ENCODE data around the gene ARHGAP45. TPM values are rescaled to one million over a fixed set of nuclear protein-coding genes. Genes with fewer than 3 reads are reported as not detected.

Gene ARHGAP45
- total RNA-seq, 2 experiments from 2014 or later: 433 to 445 TPM

DNA sequence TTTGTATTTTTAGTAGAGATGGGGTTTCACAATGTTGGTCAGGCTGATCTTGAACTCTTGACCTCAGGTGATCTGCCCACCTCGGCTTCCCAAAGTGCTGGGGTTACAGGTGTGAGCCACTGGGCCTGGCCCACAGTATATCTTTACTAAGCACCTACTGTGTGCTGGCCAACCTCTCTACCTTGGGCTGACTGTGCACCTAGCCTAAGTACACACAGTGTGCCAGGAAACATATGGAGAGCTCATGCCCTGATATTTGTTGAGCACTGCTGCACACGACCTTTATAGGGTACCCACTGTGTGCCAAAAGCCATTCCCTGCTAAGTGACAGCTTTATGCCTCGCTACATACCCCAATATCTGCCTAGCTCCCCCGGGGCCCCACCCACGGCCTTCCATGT, 6.3 kb upstream of the ARHGAP45 start:
- Mint-ChIP-seq H3K4me3 (no peak overlapping the region), H3K27me3 (ENCODE audit: low read depth) (no peaks in the 10 kb centered on the region), H3K4me1 (ENCODE audit: low read depth) (peaks cover 38% of the 10 kb centered on the region), H3K36me3 (ENCODE audit: low read depth) (peaks cover 51% of the 10 kb centered on the region), H3K27ac (no peak overlapping the region), H3K9me3 (ENCODE audit: insufficient read depth) (no peaks in the 10 kb centered on the region)
- DNase-seq: no peak
- ATAC-seq: no peak
- CTCF ChIA-PET: interaction anchor here (1.1 kb wide), 1 partner anchor 39 kb away, joined by 3 read pairs; the partner anchor contains the start of gene RNU6-2
- POLR2A ChIA-PET: no interaction called here

DNA sequence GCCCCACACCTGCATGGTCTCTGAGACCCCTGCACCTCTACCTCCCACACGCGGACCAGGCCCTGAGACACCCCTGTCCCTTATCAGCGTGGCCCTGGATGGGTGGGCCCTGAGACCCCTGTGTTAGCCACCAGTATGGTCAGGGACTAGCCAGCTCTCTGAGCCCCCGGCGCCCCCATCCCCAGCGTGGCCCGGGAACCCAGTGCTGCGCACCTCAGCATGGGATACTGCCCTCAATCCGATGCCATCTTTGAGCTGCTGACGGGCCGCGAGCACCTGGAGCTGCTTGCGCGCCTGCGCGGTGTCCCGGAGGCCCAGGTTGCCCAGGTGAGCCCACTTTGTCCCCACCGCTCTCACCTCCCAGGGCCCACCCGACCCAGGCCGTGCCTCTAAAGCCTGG, 5.0 kb upstream of the ARHGAP45 start:
- Mint-ChIP-seq H3K9me3 (ENCODE audit: insufficient read depth) (no peaks in the 10 kb centered on the region), H3K4me3 (no peak overlapping the region), H3K4me1 (ENCODE audit: low read depth) (peaks cover 49% of the 10 kb centered on the region), H3K36me3 (ENCODE audit: low read depth) (peaks cover 40% of the 10 kb centered on the region), H3K27ac (no peak overlapping the region), H3K27me3 (ENCODE audit: low read depth) (no peaks in the 10 kb centered on the region)
- no peak for ATAC-seq
- DNase-seq: no peak
- ChIA-PET CTCF (no interaction called here), POLR2A (interaction anchor here (0.7 kb wide), 1 partner anchor 21 kb away, joined by 3 read pairs; no protein-coding TSS in a partner anchor)

GRCh38 chr19:1062387-1063029, 4.5 kb upstream of the ARHGAP45 start:
- Mint-ChIP-seq H3K4me3 (no peak overlapping the region), H3K9me3 (ENCODE audit: insufficient read depth) (no peaks in the 10 kb centered on the region), H3K36me3 (ENCODE audit: low read depth) (peaks cover 35% of the 10 kb centered on the region), H3K27me3 (ENCODE audit: low read depth) (no peaks in the 10 kb centered on the region), H3K27ac (no peak overlapping the region), H3K4me1 (ENCODE audit: low read depth) (peaks cover 45% of the 10 kb centered on the region)
- peak; percentile 56 for DNase-seq
- ChIA-PET POLR2A (interaction anchor here (0.7 kb wide), 1 partner anchor 22 kb away, joined by 3 read pairs; no protein-coding TSS in a partner anchor), CTCF (no interaction called here)
- no peak for ATAC-seq

- ATAC-seq (no peak), DNase-seq (peak; percentile 69)
- no peaks in the 10 kb centered on the region for H3K9me3 Mint-ChIP-seq (ENCODE audit: insufficient read depth)
- H3K4me3 Mint-ChIP-seq: no peak overlapping the region
- ChIA-PET POLR2A (interaction anchor here (0.7 to 5.5 kb wide), 2 partner anchors 16 to 22 kb away, joined by 3 to 113 read pairs; no protein-coding TSS in a partner anchor), CTCF (interaction anchor here (4.8 kb wide), 1 partner anchor 23 kb away, joined by 33 read pairs; the partner anchor contains the start of gene ABCA7)
- no peak overlapping the region for H3K27ac Mint-ChIP-seq
- H3K36me3 Mint-ChIP-seq (ENCODE audit: low read depth): peaks cover 29% of the 10 kb centered on the region
- no peaks in the 10 kb centered on the region for H3K27me3 Mint-ChIP-seq (ENCODE audit: low read depth)
- peaks cover 39% of the 10 kb centered on the region for H3K4me1 Mint-ChIP-seq (ENCODE audit: low read depth)
Measured at GRCh38 chr19:1063030-1063908, 3.7 kb upstream of the ARHGAP45 start.

GRCh38 chr19:1063909-1064660, 2.9 kb upstream of the ARHGAP45 start:
- H3K9me3 Mint-ChIP-seq (ENCODE audit: insufficient read depth): no peaks in the 10 kb centered on the region
- no peak for DNase-seq
- ChIA-PET POLR2A (interaction anchor here (0.8 to 5.5 kb wide), 4 partner anchors 15 to 26 kb away, joined by 3 to 113 read pairs (median 8); partner anchors contain the start of gene ABCA7), CTCF (interaction anchor here (0.9 to 4.8 kb wide), 14 partner anchors 9 to 180 kb away, joined by 3 to 33 read pairs (median 5); partner anchors contain the start of gene ABCA7)
- no peak overlapping the region for H3K4me3 Mint-ChIP-seq
- H3K36me3 Mint-ChIP-seq (ENCODE audit: low read depth): peaks cover 31% of the 10 kb centered on the region
- H3K27me3 Mint-ChIP-seq (ENCODE audit: low read depth): no peaks in the 10 kb centered on the region
- peaks cover 42% of the 10 kb centered on the region for H3K4me1 Mint-ChIP-seq (ENCODE audit: low read depth)
- no peak for ATAC-seq
- peak overlapping the region; percentile 37 for H3K27ac Mint-ChIP-seq

DNA sequence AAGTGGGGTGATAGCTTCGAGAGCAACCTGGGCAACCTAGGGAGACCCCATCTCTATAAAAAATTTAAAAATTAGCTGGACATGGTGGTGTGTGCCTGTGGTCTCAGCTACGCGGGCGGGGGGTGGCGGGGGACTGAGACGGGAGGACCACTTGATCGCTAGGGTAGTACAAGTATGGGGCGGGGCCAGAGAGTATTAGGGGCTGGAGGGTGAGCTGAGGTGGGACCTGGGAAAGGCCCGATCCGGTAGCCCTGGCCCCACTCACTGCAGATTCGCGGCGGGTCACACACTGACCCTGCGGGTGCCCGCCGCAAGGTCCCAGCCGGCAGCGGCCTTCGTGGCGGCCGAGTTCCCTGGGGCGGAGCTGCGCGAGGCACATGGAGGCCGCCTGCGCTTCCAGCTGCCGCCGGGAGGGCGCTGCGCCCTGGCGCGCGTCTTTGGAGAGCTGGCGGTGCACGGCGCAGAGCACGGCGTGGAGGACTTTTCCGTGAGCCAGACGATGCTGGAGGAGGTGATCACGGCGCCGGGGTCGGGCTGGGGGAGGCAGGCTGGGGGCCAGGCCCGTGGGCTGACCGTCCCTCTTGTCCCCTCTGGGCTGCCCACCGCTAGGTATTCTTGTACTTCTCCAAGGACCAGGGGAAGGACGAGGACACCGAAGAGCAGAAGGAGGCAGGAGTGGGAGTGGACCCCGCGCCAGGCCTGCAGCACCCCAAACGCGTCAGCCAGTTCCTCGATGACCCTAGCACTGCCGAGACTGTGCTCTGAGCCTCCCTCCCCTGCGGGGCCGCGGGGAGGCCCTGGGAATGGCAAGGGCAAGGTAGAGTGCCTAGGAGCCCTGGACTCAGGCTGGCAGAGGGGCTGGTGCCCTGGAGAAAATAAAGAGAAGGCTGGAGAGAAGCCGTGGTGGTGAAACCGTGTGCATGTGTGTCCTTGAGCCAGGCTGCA, 2.0 kb upstream of the ARHGAP45 start:
- peak; percentile 38 for ATAC-seq

GRCh38 chr19:1065606-1066109, 1.3 kb upstream of the ARHGAP45 start:
- DNase-seq: no peak
- Mint-ChIP-seq H3K9me3 (ENCODE audit: insufficient read depth) (no peaks in the 10 kb centered on the region), H3K4me1 (ENCODE audit: low read depth) (peaks cover 50% of the 10 kb centered on the region), H3K4me3 (peak overlapping the region; percentile 38), H3K36me3 (ENCODE audit: low read depth) (peaks cover 33% of the 10 kb centered on the region), H3K27ac (peak overlapping the region; percentile 57), H3K27me3 (ENCODE audit: low read depth) (no peaks in the 10 kb centered on the region)
- no peak for ATAC-seq
- CTCF ChIA-PET: interaction anchor here (1.0 to 4.8 kb wide), 11 partner anchors 9 to 201 kb away, joined by 3 to 33 read pairs (median 5); partner anchors contain the start of gene ABCA7
- POLR2A ChIA-PET: interaction anchor here (1.7 to 5.5 kb wide), 4 partner anchors 13 to 27 kb away, joined by 7 to 113 read pairs (median 36); partner anchors contain the start of gene ABCA7

More for the DNA sequence above, 2.0 kb upstream of the ARHGAP45 start:
- peak overlapping the region; percentile 74 for H3K27ac Mint-ChIP-seq
- H3K27me3 Mint-ChIP-seq (ENCODE audit: low read depth): no peaks in the 10 kb centered on the region
- H3K36me3 Mint-ChIP-seq (ENCODE audit: low read depth): peaks cover 31% of the 10 kb centered on the region
- ChIA-PET CTCF (interaction anchor here (0.9 to 4.8 kb wide), 18 partner anchors 10 to 179 kb away, joined by 3 to 33 read pairs (median 5); partner anchors contain the start of gene ABCA7), POLR2A (interaction anchor here (0.8 to 5.5 kb wide), 4 partner anchors 14 to 25 kb away, joined by 3 to 113 read pairs (median 8); partner anchors contain the start of gene ABCA7)
- peak; percentile 77 for DNase-seq
- H3K4me1 Mint-ChIP-seq (ENCODE audit: low read depth): peaks cover 48% of the 10 kb centered on the region
- H3K9me3 Mint-ChIP-seq (ENCODE audit: insufficient read depth): no peaks in the 10 kb centered on the region
- H3K4me3 Mint-ChIP-seq: peak overlapping the region; percentile 19

DNA sequence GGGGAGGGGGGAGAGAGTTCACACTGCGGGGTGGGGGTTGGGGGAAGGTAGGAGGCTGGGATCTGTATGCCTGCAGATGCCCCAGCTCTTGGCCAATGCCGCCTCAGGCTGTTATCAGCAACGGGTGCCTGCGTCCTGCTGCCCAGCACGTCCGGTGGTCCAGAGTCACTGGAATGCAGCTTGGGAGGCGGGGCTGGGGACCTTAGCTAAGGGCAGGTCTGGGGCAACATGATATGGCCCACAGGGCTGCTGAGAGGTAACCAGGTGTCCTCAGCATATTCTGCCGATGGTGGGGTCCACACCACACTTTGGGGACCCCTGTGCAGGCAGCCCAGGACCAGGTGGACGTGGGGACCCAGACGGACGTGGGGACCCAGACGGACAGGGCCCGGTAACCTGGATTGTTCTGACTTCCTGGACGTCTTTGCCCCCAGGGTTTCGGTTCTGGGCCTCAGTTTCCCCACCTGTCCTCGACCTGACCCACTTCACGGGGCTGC, 668 bp upstream of the ARHGAP45 start:
- Mint-ChIP-seq H3K27ac (peak overlapping the region; percentile 90), H3K9me3 (ENCODE audit: insufficient read depth) (no peaks in the 10 kb centered on the region), H3K36me3 (ENCODE audit: low read depth) (peaks cover 33% of the 10 kb centered on the region), H3K4me1 (ENCODE audit: low read depth) (peaks cover 50% of the 10 kb centered on the region), H3K27me3 (ENCODE audit: low read depth) (no peaks in the 10 kb centered on the region), H3K4me3 (peak overlapping the region; percentile 91)
- ChIA-PET POLR2A (interaction anchor here (1.0 to 5.5 kb wide), 11 partner anchors 11 to 46 kb away, joined by 3 to 113 read pairs (median 8); partner anchors contain the start of genes ABCA7, GPX4, RNU6-2 and TMEM259), CTCF (interaction anchor here (0.5 to 4.8 kb wide), 12 partner anchors 10 to 200 kb away, joined by 3 to 33 read pairs (median 9); partner anchors contain the start of gene ABCA7)
- DNase-seq: no peak
- no peak for ATAC-seq

- POLR2A ChIA-PET: interaction anchor here (0.7 to 5.5 kb wide), 21 partner anchors 11 to 202 kb away, joined by 3 to 113 read pairs (median 4); partner anchors contain the start of genes ABCA7, CIRBP, CNN2 and GPX4
- ATAC-seq: peak; percentile 38
- no peaks in the 10 kb centered on the region for H3K27me3 Mint-ChIP-seq (ENCODE audit: low read depth)
- no peaks in the 10 kb centered on the region for H3K9me3 Mint-ChIP-seq (ENCODE audit: insufficient read depth)
- peak overlapping the region; percentile 96 for H3K27ac Mint-ChIP-seq
- H3K4me3 Mint-ChIP-seq: peak overlapping the region; percentile 91
- CTCF ChIA-PET: interaction anchor here (0.6 to 4.8 kb wide), 15 partner anchors 9 to 199 kb away, joined by 3 to 33 read pairs (median 6); partner anchors contain the start of genes ABCA7 and CNN2
- peaks cover 36% of the 10 kb centered on the region for H3K36me3 Mint-ChIP-seq (ENCODE audit: low read depth)
- peak; percentile 55 for DNase-seq
- H3K4me1 Mint-ChIP-seq (ENCODE audit: low read depth): peaks cover 59% of the 10 kb centered on the region
Measured at GRCh38 chr19:1067341-1067957, 482 bp downstream of the ARHGAP45 start.

Measured in activated CD8-positive, alpha-beta T cell treated with anti-CD3 and anti-CD28 coated beads, Interleukin-2, amount 10 ng/mL, durations not matched to agents 7 days and 5 days (primary cell).